H9 (cell line): ENCODE measurements around the gene ABCG4. TPM values are rescaled to one million over a fixed set of nuclear protein-coding genes. Genes with fewer than 3 reads are reported as not detected.

Source experiments
- DNase-seq: peaks from one replicate; pipeline ENCODE4 v3.0.0-alpha.2; 2017
- H2AFZ ChIP-seq: one replicate; pipeline ENCODE4 v1.6.1; 2013; ENCODE audit warnings: mild to moderate bottlenecking, low read length, control low read depth, moderate library complexity
- H2AK5ac ChIP-seq: 2 replicates; pipeline ENCODE4 v1.6.1; 2013; ENCODE audit warnings: low read length, control low read depth, mixed read lengths; ENCODE audit not compliant: insufficient read length
- H2BK120ac ChIP-seq: one replicate; pipeline ENCODE4 v1.6.1; 2013; ENCODE audit warnings: low read depth, mild to moderate bottlenecking, low read length, control low read depth, inconsistent platforms; ENCODE audit not compliant: poor library complexity, severe bottlenecking
- H2BK12ac ChIP-seq: 2 replicates; pipeline ENCODE4 v1.6.1; 2013; ENCODE audit warnings: low read length, control low read depth, mixed read lengths, low read depth; ENCODE audit not compliant: insufficient read length
- H2BK15ac ChIP-seq: 2 replicates; pipeline ENCODE4 v1.6.1; 2013; ENCODE audit warnings: low read depth, low read length, control low read depth
- H2BK20ac ChIP-seq: one replicate; pipeline ENCODE4 v1.6.1; 2013; ENCODE audit warnings: low read depth, mild to moderate bottlenecking, low read length, control low read depth, inconsistent platforms; ENCODE audit not compliant: poor library complexity, severe bottlenecking
- H2BK5ac ChIP-seq: 2 replicates; pipeline ENCODE4 v1.6.1; 2013; ENCODE audit warnings: low read length, control low read depth, mixed read lengths; ENCODE audit not compliant: insufficient read length
- H3K14ac ChIP-seq: 2 replicates; pipeline ENCODE4 v1.6.1; 2013; ENCODE audit warnings: low read length, control low read depth; ENCODE audit not compliant: insufficient read depth
- H3K18ac ChIP-seq: 2 replicates; pipeline ENCODE4 v1.6.1; 2013; ENCODE audit warnings: low read depth, mild to moderate bottlenecking, mixed read lengths, low read length, control low read depth; ENCODE audit not compliant: insufficient read length
- H3K23ac ChIP-seq: 2 replicates; pipeline ENCODE4 v1.6.1; 2013; ENCODE audit warnings: low read length, control low read depth, mixed read lengths, low read depth; ENCODE audit not compliant: insufficient read length
- H3K23me2 ChIP-seq: 2 replicates; pipeline ENCODE4 v1.6.1; 2013; ENCODE audit warnings: low read depth, mild to moderate bottlenecking, mixed read lengths, low read length, control low read depth; ENCODE audit not compliant: insufficient read length, poor library complexity, severe bottlenecking
- H3K27ac ChIP-seq: 2 replicates; pipeline ENCODE4 v1.5.1; 2013; ENCODE audit warnings: low read length, control low read depth, mixed read lengths, low read depth; ENCODE audit not compliant: insufficient read length
- H3K27me3 ChIP-seq: 2 replicates; pipeline ENCODE4 v1.6.1; 2013; ENCODE audit warnings: low read length, control low read depth, inconsistent platforms; ENCODE audit not compliant: insufficient read depth
- H3K4ac ChIP-seq: 2 replicates; pipeline ENCODE4 v1.6.1; 2013; ENCODE audit warnings: low read depth, mild to moderate bottlenecking, control low read depth, inconsistent platforms, low read length, moderate library complexity
- H3K4me1 ChIP-seq: 2 replicates; pipeline ENCODE4 v1.6.1; 2013; ENCODE audit warnings: low read length, control low read depth, inconsistent platforms; ENCODE audit not compliant: insufficient read depth
- H3K4me2 ChIP-seq: 2 replicates; pipeline ENCODE4 v1.6.1; 2013; ENCODE audit warnings: low read length, control low read depth, mixed read lengths; ENCODE audit not compliant: insufficient read length, insufficient read depth
- H3K56ac ChIP-seq: 2 replicates; pipeline ENCODE4 v1.6.1; 2013; ENCODE audit warnings: low read depth, mild to moderate bottlenecking, mixed read lengths, low read length, control low read depth; ENCODE audit not compliant: insufficient read length
- H3K79me1 ChIP-seq: 2 replicates; pipeline ENCODE4 v1.6.1; 2013; ENCODE audit warnings: low read depth, mild to moderate bottlenecking, moderate library complexity, low read length, control low read depth, inconsistent platforms; ENCODE audit not compliant: insufficient read depth, poor library complexity, severe bottlenecking
- H3K79me2 ChIP-seq: 2 replicates; pipeline ENCODE4 v1.6.1; 2013; ENCODE audit warnings: low read length, control low read depth, inconsistent platforms; ENCODE audit not compliant: insufficient read depth
- H3K9ac ChIP-seq: 2 replicates; pipeline ENCODE4 v1.6.1; 2013; ENCODE audit warnings: low read length, control low read depth, mixed read lengths; ENCODE audit not compliant: insufficient read length; ENCODE audit errors: extremely low read depth
- H3K9me3 ChIP-seq: one replicate; pipeline ENCODE4 v1.6.1; 2013; ENCODE audit warnings: low read depth, low read length, inconsistent platforms; ENCODE audit not compliant: control insufficient read depth
- H3T11ph ChIP-seq: one replicate; pipeline ENCODE4 v1.6.1; 2013; ENCODE audit warnings: mild to moderate bottlenecking, low read length, control low read depth, inconsistent platforms
- H4K20me1 ChIP-seq: one replicate; pipeline ENCODE4 v1.6.1; 2013; ENCODE audit not compliant: control insufficient read depth, insufficient read length, insufficient read depth
- H4K5ac ChIP-seq: 2 replicates; pipeline ENCODE4 v1.6.1; 2013; ENCODE audit warnings: low read depth, mild to moderate bottlenecking, mixed read lengths, low read length, control low read depth; ENCODE audit not compliant: insufficient read length
- H4K8ac ChIP-seq: replicated peaks from 2 replicates; pipeline ENCODE4 v1.6.1; 2013; ENCODE audit warnings: low read length, control low read depth, mixed read lengths, low read depth; ENCODE audit not compliant: insufficient read length
- H4K91ac ChIP-seq: 2 replicates; pipeline ENCODE4 v1.6.1; 2013; ENCODE audit warnings: low read depth, mild to moderate bottlenecking, moderate library complexity, mixed read lengths, low read length, control low read depth; ENCODE audit not compliant: insufficient read length
- H3K27ac Mint-ChIP-seq, 3 experiments: 2 replicates in 2 of 3; 3 replicates in 1 of 3; pipeline ENCODE4 v1.8.0; 2020 to 2021; ENCODE audit warnings: mixed read lengths in 3 of 3, mild to moderate bottlenecking in 1 of 3, moderate library complexity in 1 of 3
- H3K27me3 Mint-ChIP-seq: 2 replicates; pipeline ENCODE4 v1.8.0; 2021; ENCODE audit warnings: low read depth, mild to moderate bottlenecking, moderate library complexity, mixed read lengths
- H3K36me3 Mint-ChIP-seq, 3 experiments: 2 replicates in 2 of 3; 3 replicates in 1 of 3; pipeline ENCODE4 v1.8.0; 2020 to 2021; ENCODE audit warnings: low read depth in 3 of 3, mixed read lengths in 3 of 3; ENCODE audit not compliant: insufficient read depth in 1 of 3
- H3K4me1 Mint-ChIP-seq, 2 experiments: 2 replicates each; pipeline ENCODE4 v1.8.0; 2020; ENCODE audit warnings: mixed read lengths in 2 of 2
- H3K4me3 Mint-ChIP-seq, 2 experiments: 2 replicates in 1 of 2; 3 replicates in 1 of 2; pipeline ENCODE4 v1.8.0; 2020 to 2021; ENCODE audit warnings: mild to moderate bottlenecking in 2 of 2, mixed read lengths in 2 of 2, moderate library complexity in 1 of 2
- H3K9me3 Mint-ChIP-seq, 2 experiments: 2 replicates in 1 of 2; 3 replicates in 1 of 2; pipeline ENCODE4 v1.8.0; 2020; ENCODE audit warnings: mild to moderate bottlenecking in 2 of 2, mixed read lengths in 2 of 2, moderate library complexity in 1 of 2
- CTCF ChIP-seq: fragments of 200-600 bp; sonication (generic); conservative IDR thresholded peaks from 3 replicates; pipeline ENCODE4 v1.8.0; 2021; ENCODE audit warnings: antibody characterized with exemption, mild to moderate bottlenecking
- WGBS: extraction: QIAGEN DNeasy Blood & Tissue Kit; methylation state at CpG from one replicate; pipeline ENCODE4 v1.1.7; 2013; ENCODE audit warnings: missing lambda C conversion rate, low lambda C conversion rate, mixed read lengths; ENCODE audit not compliant: insufficient read length; ENCODE audit errors: extremely low coverage; 5-methylcytosine and 5-hydroxymethylcytosine counted together
- total RNA-seq: library from RNA; stranded (reverse); gene quantifications from 2 replicates; pipeline ENCODE4 v1.2.1, GENCODE V29; 2021

The ABCG4 gene
- total RNA-seq, 1 experiment from 2014 or later, result 1.2 TPM

- DNase-seq, result no peak
- Histone ChIP-seq H4K8ac (no peak overlapping the region), H2BK5ac (no peak overlapping the region), H3K14ac (no peak overlapping the region; the same call in 1 of the 2 replicates), H3K79me1 (no peaks in the 10 kb centered on the region), H3T11ph (no peak overlapping the region), H3K18ac (no peak overlapping the region), H3K4ac (no peak overlapping the region), H3K27ac (no peak overlapping the region), H3K9ac (peak overlapping the region; percentile 9), H2BK12ac (no peak overlapping the region), H3K56ac (no peak overlapping the region), H3K4me1 (no peaks in the 10 kb centered on the region; the same call in 1 of the 2 replicates), H4K91ac (no peak overlapping the region), H3K79me2 (no peaks in the 10 kb centered on the region), H2BK120ac (no peak overlapping the region), H3K27me3 (peaks cover 20% of the 10 kb centered on the region), H4K5ac (no peak overlapping the region), H2BK15ac (no peak overlapping the region), H3K23ac (no peak overlapping the region), H2AK5ac (no peak overlapping the region), H4K20me1 (no peaks in the 10 kb centered on the region), H2BK20ac (no peak overlapping the region), H2AFZ (no peak overlapping the region), H3K9me3 (no peaks in the 10 kb centered on the region), H3K4me2 (peak overlapping the region; percentile 83), H3K23me2 (peaks cover 16% of the 10 kb centered on the region)
- no peak for TF ChIP-seq CTCF
- H3K36me3 Mint-ChIP-seq, result no peaks in the 10 kb centered on the region; a peak in 2 of 7 replicates
- no CpG with 5 or more reads among the region's 33 CpGs for WGBS
- no peak overlapping the region for H3K27ac Mint-ChIP-seq
- H3K9me3 Mint-ChIP-seq, result no peaks in the 10 kb centered on the region
- peaks cover 82% of the 10 kb centered on the region for H3K27me3 Mint-ChIP-seq
- H3K4me3 Mint-ChIP-seq, result peak overlapping the region; percentile 68 to 85
- H3K4me1 Mint-ChIP-seq, result peaks cover 21 to 33% of the 10 kb centered on the region in 2 experiments
These were observed 979 bp downstream of the ABCG4 start for GRCh38 chr11:119149786-119150275.
